HepG2 (cell line): ENCODE results near the gene SLC12A5. TPM values are rescaled to one million over a fixed set of nuclear protein-coding genes. Genes with fewer than 3 reads are reported as not detected.
A peak's percentile ranks its signal among the peaks of the same experiment; 100 is the strongest.

Experiments
- ASH2L ChIP-seq: fragments of 300-600, 200-600 bp; sonication (generic); IDR thresholded peaks from 2 replicates; pipeline ENCODE4 v1.7.0; 2017; ENCODE audit warnings: low read depth, mild to moderate bottlenecking, moderate library complexity, mixed read lengths, low read length; ENCODE audit not compliant: insufficient read length
- ETV5 ChIP-seq: IDR thresholded peaks from 2 replicates; pipeline ENCODE4 v1.6.1; 2018; ENCODE audit warnings: missing biosample characterization, missing genetic modification reagents, inconsistent platforms, borderline replicate concordance
- HES4 ChIP-seq: sonication (generic); formaldehyde crosslinking; IDR thresholded peaks from 2 replicates; pipeline ENCODE4 v1.9.0; 2021; ENCODE audit warnings: mild to moderate bottlenecking, missing genetic modification reagents, borderline replicate concordance
- HNRNPH1 ChIP-seq: fragments of 200-400 bp; formaldehyde crosslinking; optimal IDR thresholded peaks from 2 replicates; pipeline ENCODE3; 2017; ENCODE audit warnings: mild to moderate bottlenecking, low read depth, low read length
- MED13 ChIP-seq: sonication (generic); formaldehyde crosslinking; IDR thresholded peaks from 2 replicates; pipeline ENCODE4 v1.5.0; 2020; ENCODE audit warnings: missing genetic modification reagents
- MTF2 ChIP-seq: sonication (generic); formaldehyde crosslinking; IDR thresholded peaks from 2 replicates; pipeline ENCODE4 v1.5.0; 2020; ENCODE audit warnings: missing genetic modification reagents, borderline replicate concordance
- NFE2L1 ChIP-seq: sonication (generic); formaldehyde crosslinking; IDR thresholded peaks from 2 replicates; pipeline ENCODE4 v1.4.0; 2020; ENCODE audit warnings: missing genetic modification reagents, mild to moderate bottlenecking, borderline replicate concordance
- RARA ChIP-seq: IDR thresholded peaks from 2 replicates; pipeline ENCODE4 v1.6.1; 2016; ENCODE audit warnings: missing genetic modification reagents, missing compliant biosample characterization
- RBM22 ChIP-seq: fragments of 200-400 bp; formaldehyde crosslinking; optimal IDR thresholded peaks from 2 replicates; pipeline ENCODE3; 2017; ENCODE audit warnings: mild to moderate bottlenecking, low read length, moderate library complexity
- REXO4 ChIP-seq: sonication (generic); formaldehyde crosslinking; IDR thresholded peaks from 2 replicates; pipeline ENCODE4 v1.8.0; 2022; ENCODE audit warnings: missing genetic modification reagents, mild to moderate bottlenecking, borderline replicate concordance
- RFX3 ChIP-seq: IDR thresholded peaks from 2 replicates; pipeline ENCODE4 v1.6.1; 2016; ENCODE audit warnings: missing biosample characterization, missing genetic modification reagents
- SMAD3 ChIP-seq: sonication (generic); formaldehyde crosslinking; IDR thresholded peaks from 2 replicates; pipeline ENCODE4 v1.4.0; 2020; ENCODE audit warnings: missing genetic modification reagents
- SP1 ChIP-seq, 2 experiments: fragments of 450-650 bp in 1 of 2; sonication (generic) in 1 of 2; formaldehyde crosslinking in 1 of 2; IDR thresholded peaks; 2 replicates each; pipeline versions ENCODE4 v1.4.0 to v1.6.1; 2016 to 2020; ENCODE audit warnings: missing genetic modification reagents in 1 of 2
- TERF1 ChIP-seq: sonication (generic); formaldehyde crosslinking; IDR thresholded peaks from 2 replicates; pipeline ENCODE4 v1.8.0; 2022; ENCODE audit warnings: mild to moderate bottlenecking, missing genetic modification reagents, moderate library complexity
- THAP7 ChIP-seq: sonication (generic); formaldehyde crosslinking; IDR thresholded peaks from 2 replicates; pipeline ENCODE4 v1.8.1; 2023; ENCODE audit warnings: mild to moderate bottlenecking, missing genetic modification reagents
- USF2 ChIP-seq, 2 experiments: sonication (generic) in 1 of 2; formaldehyde crosslinking in 1 of 2; IDR thresholded peaks; 2 replicates each; pipeline versions ENCODE4 v1.5.1 to v1.6.1; 2011 to 2020; ENCODE audit warnings: borderline replicate concordance in 1 of 2, low read depth in 1 of 2, low read length in 1 of 2, mild to moderate bottlenecking in 1 of 2, missing genetic modification reagents in 1 of 2, moderate library complexity in 1 of 2
- ZBTB43 ChIP-seq: sonication (generic); formaldehyde crosslinking; conservative IDR thresholded peaks from 2 replicates; pipeline ENCODE4 v1.4.0; 2020; ENCODE audit warnings: missing genetic modification reagents
- ZIK1 ChIP-seq: sonication (generic); formaldehyde crosslinking; IDR thresholded peaks from 2 replicates; pipeline ENCODE4 v1.5.0; 2020; ENCODE audit warnings: mild to moderate bottlenecking, low read depth, missing genetic modification reagents, borderline replicate concordance
- ZNF10 ChIP-seq: sonication (generic); formaldehyde crosslinking; IDR thresholded peaks from 2 replicates; pipeline ENCODE4 v1.4.0; 2020; ENCODE audit warnings: mild to moderate bottlenecking, low read depth, missing genetic modification reagents, borderline replicate concordance
- ZNF232 ChIP-seq: sonication (generic); formaldehyde crosslinking; IDR thresholded peaks from 2 replicates; pipeline ENCODE4 v1.4.0; 2020; ENCODE audit warnings: missing genetic modification reagents, borderline replicate concordance
- ZNF24 ChIP-seq: fragments of 450-650 bp; IDR thresholded peaks from 2 replicates; pipeline ENCODE4 v1.6.1; 2017; ENCODE audit warnings: antibody characterized with exemption, mild to moderate bottlenecking
- ZNF740 ChIP-seq: sonication (generic); formaldehyde crosslinking; IDR thresholded peaks from 2 replicates; pipeline ENCODE4 v1.4.0; 2020; ENCODE audit warnings: missing genetic modification reagents
- polyA plus RNA-seq, 8 experiments: library from polyadenylated mRNA; depleted of rRNA in 3 of 8; stranded (reverse) in 7 of 8; unstranded in 1 of 8; fragments of >200 nt; fragmentation: Illumina TruSeq in 4 of 8; extraction: Trizol in 4 of 8; gene quantifications; 2 replicates each; pipeline versions ENCODE4 v1.2.1 to v1.2.3, GENCODE V29; 2011 to 2016; ENCODE audit warnings: low read depth in 4 of 8, missing spikeins in 1 of 8, mixed read lengths in 1 of 8; ENCODE audit not compliant: insufficient read depth in 1 of 8
- total RNA-seq, 5 experiments: library from RNA; depleted of rRNA; stranded (reverse); fragments of >200 nt; fragmentation: Illumina TruSeq; extraction: Trizol; gene quantifications; 2 replicates each; pipeline ENCODE4 v1.2.3, GENCODE V29; 2016; ENCODE audit warnings: low read depth in 1 of 5

The SLC12A5 gene
- total and polyA plus RNA-seq, 2 of the 13 experiments (the other 11 are each of a cell fraction or from before 2014, with no cell fraction given), result 4.3 to 5.4 TPM

- 0 out of 2 replicates have a peak, but pooled peaks have one; percentile 48 for TF ChIP-seq ZIK1
- peak; percentile 97 for TF ChIP-seq ZNF24
- peak; percentile 77; the same call in 1 of the 2 replicates for TF ChIP-seq HES4 (CRISPR knock-in tag)
- TF ChIP-seq THAP7, result no peak
- no peak for TF ChIP-seq REXO4
- no peak for TF ChIP-seq TERF1 (CRISPR knock-in tag)
- TF ChIP-seq ZBTB43, result no peak
- no peak for TF ChIP-seq MED13 (CRISPR knock-in tag)
- no peak for TF ChIP-seq RBM22
- no peak for TF ChIP-seq HNRNPH1
- TF ChIP-seq ZNF232, result no peak
- no peak for TF ChIP-seq RFX3 (CRISPR knock-in tag)
- TF ChIP-seq SMAD3, result no peak
- no peak for TF ChIP-seq ETV5 (CRISPR knock-in tag)
- no peak for TF ChIP-seq USF2 (IDR thresholded peaks at IDR 0.05; ENCODE audit: low read depth, low read length)
- TF ChIP-seq USF2 (CRISPR knock-in tag; IDR thresholded peaks at IDR 0.05; ENCODE audit: borderline replicate concordance), result no peak
- no peak for TF ChIP-seq NFE2L1
- TF ChIP-seq MTF2 (CRISPR knock-in tag), result peak; percentile 20; the same call in 1 of the 2 replicates
- TF ChIP-seq ZNF740 (CRISPR knock-in tag), result no peak
- peak; percentile 92 for TF ChIP-seq SP1 (IDR thresholded peaks at IDR 0.05)
- TF ChIP-seq SP1 (CRISPR knock-in tag; IDR thresholded peaks at IDR 0.05), result peak; percentile 75
- no peak for TF ChIP-seq ZNF10 (CRISPR knock-in tag)
- TF ChIP-seq ASH2L, result peak; percentile 81
- 0 out of 2 replicates have a peak, but pooled peaks have one; percentile 27 for TF ChIP-seq RARA (CRISPR knock-in tag)
These were observed 7.4 kb upstream of the SLC12A5 start (continued) for GRCh38 chr20:46021361-46022359.
